Transverse colon (tissue), 4 donors: ENCODE results near the gene PCNX4. TPM values are rescaled to one million over a fixed set of nuclear protein-coding genes. Genes with fewer than 3 reads are reported as not detected.

Source experiments
- DNase-seq: peaks from one replicate; pipeline ENCODE4 v3.0.0-alpha.2; 2019
- H3K27ac ChIP-seq, 4 donors: fragments of 200-600 bp; sonication (generic); 2 replicates each; pipeline ENCODE4 v1.5.1; 2016 to 2018; ENCODE audit warnings: inconsistent platforms in 4 of 4
- H3K27me3 ChIP-seq: fragments of 200-600 bp; sonication (generic); 2 replicates; pipeline ENCODE4 v1.5.1; 2017; ENCODE audit warnings: inconsistent platforms
- H3K36me3 ChIP-seq, 4 donors: fragments of 200-600 bp; sonication (generic); 2 replicates each; pipeline ENCODE4 v1.5.1; 2017 to 2019; ENCODE audit warnings: inconsistent platforms in 4 of 4
- H3K4me1 ChIP-seq, 4 donors: fragments of 200-600 bp; sonication (generic); 2 replicates each; pipeline ENCODE4 v1.5.1; 2017 to 2020; ENCODE audit warnings: inconsistent platforms in 4 of 4
- H3K4me3 ChIP-seq, 4 donors: fragments of 200-600 bp; sonication (generic); 1 replicate in 1 of 4; 2 replicates in 3 of 4; pipeline versions ENCODE4 v1.5.1 to v1.6.1; 2017 to 2019; ENCODE audit warnings: inconsistent platforms in 4 of 4
- H3K9me3 ChIP-seq, 2 donors: fragments of 200-600 bp; sonication (generic); 2 replicates each; pipeline ENCODE4 v1.5.1; 2017 to 2019; ENCODE audit warnings: inconsistent platforms in 2 of 2
- EP300 ChIP-seq: sonication (generic); formaldehyde crosslinking; IDR thresholded peaks from one replicate; pipeline ENCODE4 v1.6.1; 2017; ENCODE audit warnings: antibody characterized with exemption, low read depth
- POLR2A ChIP-seq: fragments of 450-650 bp; IDR thresholded peaks from one replicate; pipeline ENCODE4 v1.6.1; 2016; ENCODE audit warnings: antibody characterized with exemption, mild to moderate bottlenecking, moderate library complexity
- POLR2AphosphoS5 ChIP-seq, 3 donors: sonication (generic); formaldehyde crosslinking; IDR thresholded peaks; one replicate each; pipeline ENCODE4 v1.6.1; 2016; ENCODE audit warnings: antibody characterized with exemption in 3 of 3
- WGBS, 2 donors: methylation state at CpG; one replicate each; pipeline ENCODE4 v1.1.5; 2018; ENCODE audit warnings: low coverage in 1 of 2; 5-methylcytosine and 5-hydroxymethylcytosine counted together
- in situ Hi-C, 4 donors: fragments of 200-750 bp; cut with MboI; loops; one replicate each; pipeline versions ENCODE4 v1.15.0 to v1.15.1; 2017; ENCODE audit warnings: low sequenced_read_pairs in 3 of 4, low pct_ligation_motif_present in 1 of 4, low pct_unique_long_range_greater_than_20kb in 1 of 4
- intact Hi-C: fragments of 100-400 bp; cut with DNase I; formaldehyde crosslinking; loops from one replicate; pipeline ENCODE4 v1.15.1; 2023; ENCODE audit warnings: low total_unique reads
- total RNA-seq, 4 donors: library from RNA; depleted of rRNA; stranded (reverse); fragments of >200 nt; gene quantifications; one replicate each; pipeline ENCODE4 v1.1.0, GENCODE V29; 2016
- TF ChIP-seq, protein P1 (sequence below), 5 experiments: fragments of 200-600 bp in 3 of 5; fragments of 450-650 bp in 2 of 5; sonication (generic) in 3 of 5; IDR thresholded peaks; 1 replicate in 2 of 5; 2 replicates in 3 of 5; pipeline ENCODE4 v1.5.1; 2016 to 2017; ENCODE audit warnings: antibody characterized with exemption in 5 of 5, inconsistent platforms in 3 of 5, mild to moderate bottlenecking in 2 of 5, moderate library complexity in 1 of 5

PCNX4 gene
- total RNA-seq, 4 donors from 2014 or later = 32.9 to 118 (median 54.8) TPM

DNA sequence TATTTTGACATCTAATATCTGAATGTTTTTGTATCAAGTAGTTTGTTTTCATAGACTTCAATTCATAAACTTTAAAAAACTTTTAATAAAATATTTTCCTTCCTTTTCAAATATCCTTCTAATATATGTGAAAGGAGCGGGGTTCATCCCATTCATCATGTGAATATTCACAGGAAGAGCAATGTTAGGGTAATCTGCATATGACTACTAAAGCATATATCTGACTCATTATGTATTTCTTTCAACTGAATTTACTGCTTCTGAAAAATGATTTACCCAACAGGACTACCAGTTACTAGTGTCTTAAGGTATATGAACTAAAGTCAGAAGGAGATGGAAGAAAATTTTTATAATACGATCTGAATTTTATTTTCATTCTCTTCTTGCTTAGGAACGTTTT is 43.0 kb downstream of the PCNX4 start:
- Histone ChIP-seq H3K36me3 (no peaks in the 10 kb centered on the region), H3K4me1 (no peaks in the 10 kb centered on the region), H3K27ac (no peak overlapping the region), H3K9me3 (no peaks in the 10 kb centered on the region), H3K27me3 (no peaks in the 10 kb centered on the region), H3K4me3 (no peak overlapping the region)
- intact Hi-C loops (no loop called here), in situ Hi-C loops (no loop called here)
- no peak for TF ChIP-seq POLR2A
- TF ChIP-seq EP300 = no peak
- no peak for TF ChIP-seq POLR2AphosphoS5 (IDR thresholded peaks at IDR 0.05)
- TF ChIP-seq, protein P1, sequence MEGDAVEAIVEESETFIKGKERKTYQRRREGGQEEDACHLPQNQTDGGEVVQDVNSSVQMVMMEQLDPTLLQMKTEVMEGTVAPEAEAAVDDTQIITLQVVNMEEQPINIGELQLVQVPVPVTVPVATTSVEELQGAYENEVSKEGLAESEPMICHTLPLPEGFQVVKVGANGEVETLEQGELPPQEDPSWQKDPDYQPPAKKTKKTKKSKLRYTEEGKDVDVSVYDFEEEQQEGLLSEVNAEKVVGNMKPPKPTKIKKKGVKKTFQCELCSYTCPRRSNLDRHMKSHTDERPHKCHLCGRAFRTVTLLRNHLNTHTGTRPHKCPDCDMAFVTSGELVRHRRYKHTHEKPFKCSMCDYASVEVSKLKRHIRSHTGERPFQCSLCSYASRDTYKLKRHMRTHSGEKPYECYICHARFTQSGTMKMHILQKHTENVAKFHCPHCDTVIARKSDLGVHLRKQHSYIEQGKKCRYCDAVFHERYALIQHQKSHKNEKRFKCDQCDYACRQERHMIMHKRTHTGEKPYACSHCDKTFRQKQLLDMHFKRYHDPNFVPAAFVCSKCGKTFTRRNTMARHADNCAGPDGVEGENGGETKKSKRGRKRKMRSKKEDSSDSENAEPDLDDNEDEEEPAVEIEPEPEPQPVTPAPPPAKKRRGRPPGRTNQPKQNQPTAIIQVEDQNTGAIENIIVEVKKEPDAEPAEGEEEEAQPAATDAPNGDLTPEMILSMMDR (IDR thresholded peaks at IDR 0.05) = no peak
- WGBS, 2 donors = 93 to 98% methylated on average over 3 of the region's 3 CpGs
- no peak for DNase-seq

DNA sequence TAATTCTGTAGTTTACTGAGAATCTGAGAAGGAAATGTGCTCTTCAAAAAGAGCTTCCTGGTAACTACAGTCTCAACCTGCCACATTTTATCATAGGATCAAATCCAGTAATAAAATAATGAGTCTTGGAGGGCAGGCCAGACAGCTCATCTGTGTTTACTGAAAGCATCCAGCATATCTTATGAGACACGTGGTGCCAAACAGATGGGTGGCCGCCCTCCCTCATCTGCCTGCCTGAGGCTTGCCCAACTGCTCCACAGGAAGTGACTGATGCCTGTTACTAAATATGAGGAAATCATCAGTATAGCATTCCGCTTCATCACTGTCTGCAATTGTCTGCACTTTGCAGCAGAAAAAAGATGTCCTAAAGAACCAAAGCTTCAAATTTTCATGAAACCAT is 60.0 kb downstream of the PCNX4 start:
- WGBS, 2 donors = 33% methylated on average over 3 of the region's 3 CpGs; no CpG with 5 or more reads in 1 of the 2 donors
- no peak overlapping the region for H3K4me3 ChIP-seq

DNA sequence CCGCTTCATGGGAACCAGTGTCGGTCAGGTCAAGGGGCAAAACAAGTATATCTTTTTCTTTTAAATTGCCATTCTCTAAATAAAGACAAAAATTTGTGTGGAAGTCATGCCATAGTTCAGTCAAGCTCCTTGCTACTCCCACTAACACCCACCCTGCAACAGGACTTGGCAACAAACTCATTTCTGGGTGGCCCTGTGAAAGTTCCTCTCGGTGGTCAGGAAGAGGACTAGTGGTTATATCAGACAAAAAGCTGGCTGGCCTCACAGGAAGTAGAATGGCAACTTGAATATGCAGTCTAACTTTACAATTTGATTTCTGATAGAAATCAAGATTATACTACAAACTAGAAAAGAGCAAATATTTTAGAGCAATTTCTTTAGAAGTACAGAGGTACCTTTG is 62.3 kb downstream of the PCNX4 start:
- H3K36me3 ChIP-seq = peaks cover 0 to 3% (median 0%) of the 10 kb centered on the region in 4 donors

More for the DNA sequence above, 60.0 kb downstream of the PCNX4 start:
- peak; percentile 20 to 38 (median 32) for TF ChIP-seq POLR2AphosphoS5 (IDR thresholded peaks at IDR 0.05)
- TF ChIP-seq, protein P1 (IDR thresholded peaks at IDR 0.05) = no peak
- in situ Hi-C loops (no loop called here), intact Hi-C loops (no loop called here)
- Histone ChIP-seq H3K9me3 (no peaks in the 10 kb centered on the region), H3K36me3 (peaks cover 0 to 3% (median 2%) of the 10 kb centered on the region in 4 donors), H3K27ac (peak overlapping the region; percentile 13 to 46 (median 38)), H3K4me1 (peaks cover 0 to 14% (median 2%) of the 10 kb centered on the region in 4 donors), H3K27me3 (no peaks in the 10 kb centered on the region)
- peak; percentile 60 for DNase-seq

DNA sequence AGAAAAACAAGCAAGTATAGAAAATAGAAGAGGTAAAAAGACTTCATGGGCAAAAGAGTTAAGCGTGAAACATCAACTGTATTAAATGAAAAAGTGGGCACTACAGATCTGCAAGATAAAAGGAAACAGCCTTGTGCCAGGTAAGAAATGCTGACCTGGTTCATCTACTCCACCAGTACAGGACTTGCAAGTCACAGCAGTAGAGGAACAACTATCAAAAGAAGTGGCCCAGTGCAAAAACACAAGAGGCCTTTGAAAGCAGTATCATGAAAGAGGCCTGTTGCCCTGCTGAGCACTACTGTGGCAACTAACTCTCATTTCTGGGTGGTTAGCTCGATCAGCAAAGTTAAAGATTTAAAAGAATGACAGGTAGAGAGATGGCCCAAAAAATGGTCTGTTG is 62.9 kb downstream of the PCNX4 start:
- Histone ChIP-seq H3K36me3 (peaks cover 0 to 3% (median 0%) of the 10 kb centered on the region in 4 donors), H3K4me3 (no peak overlapping the region), H3K27ac (no peak overlapping the region), H3K9me3 (no peaks in the 10 kb centered on the region), H3K4me1 (peaks cover 0 to 14% (median 2%) of the 10 kb centered on the region in 4 donors), H3K27me3 (no peaks in the 10 kb centered on the region)
- in situ Hi-C loops (no loop called here), intact Hi-C loops (no loop called here)
- no peak for DNase-seq
- 89 to 90% methylated on average over 2 of the region's 2 CpGs for WGBS, 2 donors
- TF ChIP-seq, protein P1 (IDR thresholded peaks at IDR 0.05) = no peak
- TF ChIP-seq POLR2A (no peak), EP300 (no peak), POLR2AphosphoS5 (IDR thresholded peaks at IDR 0.05) (no peak)

More for the DNA sequence above, 62.3 kb downstream of the PCNX4 start:
- TF ChIP-seq EP300 (no peak), POLR2A (no peak), POLR2AphosphoS5 (IDR thresholded peaks at IDR 0.05) (no peak)
- TF ChIP-seq, protein P1 (IDR thresholded peaks at IDR 0.05) = no peak
- Histone ChIP-seq H3K9me3 (no peaks in the 10 kb centered on the region), H3K27ac (no peak overlapping the region), H3K4me3 (no peak overlapping the region), H3K27me3 (no peaks in the 10 kb centered on the region), H3K4me1 (peaks cover 0 to 14% (median 2%) of the 10 kb centered on the region in 4 donors)
- no peak for DNase-seq
- intact Hi-C loops (no loop called here), in situ Hi-C loops (no loop called here)
- 85 to 100% methylated on average over 2 to 3 of the region's 3 CpGs for WGBS, 2 donors
